IPS-20b (cell line): ENCODE results near the gene SNAP47.
A peak's percentile ranks its signal among the peaks of the same experiment; 100 is the strongest.
"Not testable (repeated sequence)": the region's sequence is repeated elsewhere in the genome, so short reads cannot be mapped to it uniquely, and the experiment has no call there.

ENCODE experiments used
- H3K27ac ChIP-seq: one replicate; pipeline ENCODE4 v1.5.1; 2013; ENCODE audit warnings: low read length
- H3K27me3 ChIP-seq: 2 replicates; pipeline ENCODE4 v1.6.1; 2013; ENCODE audit warnings: mild to moderate bottlenecking, low read length, inconsistent platforms; ENCODE audit not compliant: insufficient read depth
- H3K36me3 ChIP-seq: 2 replicates; pipeline ENCODE4 v1.6.1; 2013; ENCODE audit warnings: low read depth, mild to moderate bottlenecking, inconsistent platforms, low read length, moderate library complexity; ENCODE audit not compliant: insufficient read depth
- H3K4me1 ChIP-seq: 2 replicates; pipeline ENCODE4 v1.6.1; 2013; ENCODE audit warnings: mild to moderate bottlenecking, control low read depth, inconsistent platforms, low read length, moderate library complexity; ENCODE audit not compliant: insufficient read depth
- H3K4me3 ChIP-seq: 2 replicates; pipeline ENCODE4 v1.5.1; 2013; ENCODE audit warnings: mild to moderate bottlenecking, low read length, inconsistent platforms
- H3K9ac ChIP-seq: 2 replicates; pipeline ENCODE4 v1.6.1; 2013; ENCODE audit warnings: low read depth, mild to moderate bottlenecking, inconsistent platforms, low read length, moderate library complexity
- H3K9me3 ChIP-seq: 2 replicates; pipeline ENCODE4 v1.6.1; 2013; ENCODE audit warnings: mild to moderate bottlenecking, low read depth, low read length, inconsistent platforms; ENCODE audit not compliant: insufficient read depth

The SNAP47 gene

GRCh38 chr1:227734856-227735538 is at the start of gene SNAP47, which contains the start of gene JMJD4:
SNAP47 (plus strand) TSS chr1:227735435; CDS start chr1:227747737, 12,302 bp downstream.
JMJD4 (minus strand) TSS chr1:227735302; CDS start chr1:227735273, 29 bp downstream.
- H3K27ac ChIP-seq, result peak within 1 kb of the TSS; percentile 70
- H3K27me3 ChIP-seq, result no peaks in the 10 kb centered on the region

GRCh38 chr1:227685807-227686206 is 49.4 kb upstream of the SNAP47 start:
- H3K27me3 ChIP-seq, result no peaks in the 10 kb centered on the region
- H3K36me3 ChIP-seq, result no peaks in the 10 kb centered on the region
- H3K4me1 ChIP-seq, result no peaks in the 10 kb centered on the region
- H3K27ac ChIP-seq, result no peak overlapping the region
- no peak overlapping the region for H3K4me3 ChIP-seq
- H3K9me3 ChIP-seq, result peaks cover 62% of the 10 kb centered on the region
- no peak overlapping the region for H3K9ac ChIP-seq

More at GRCh38 chr1:227734856-227735538, at the start of gene SNAP47, which contains the start of gene JMJD4:
- peaks cover 28% of the 10 kb centered on the region for H3K36me3 ChIP-seq
- H3K4me3 ChIP-seq, result peak within 1 kb of the TSS; percentile 87
- H3K9ac ChIP-seq, result peak within 1 kb of the TSS; percentile 83; the same call in 1 of the 2 replicates
- H3K4me1 ChIP-seq, result peaks cover 3% of the 10 kb centered on the region
- H3K9me3 ChIP-seq, result no peaks in the 10 kb centered on the region

GRCh38 chr1:227697321-227697864 is 37.8 kb upstream of the SNAP47 start:
- Histone ChIP-seq H3K27me3 (no peaks in the 10 kb centered on the region), H3K4me1 (no peaks in the 10 kb centered on the region), H3K9me3 (peaks cover 53% of the 10 kb centered on the region), H3K36me3 (no peaks in the 10 kb centered on the region), H3K4me3 (no peak overlapping the region), H3K27ac (no peak overlapping the region), H3K9ac (no peak overlapping the region)

- H3K4me1 ChIP-seq, H3K9ac ChIP-seq, H3K4me3 ChIP-seq, H3K27ac ChIP-seq, H3K36me3 ChIP-seq, H3K27me3 ChIP-seq: not testable (repeated sequence)
- peaks cover 33% of the 10 kb centered on the region for H3K9me3 ChIP-seq
Measured at GRCh38 chr1:227701631-227702030, 33.6 kb upstream of the SNAP47 start.

GRCh38 chr1:227707846-227708245 is 27.4 kb upstream of the SNAP47 start:
- H3K4me3 ChIP-seq, result no peak overlapping the region
- H3K9ac ChIP-seq, result no peak overlapping the region
- no peaks in the 10 kb centered on the region for H3K4me1 ChIP-seq
- peaks cover 47% of the 10 kb centered on the region for H3K9me3 ChIP-seq
- H3K36me3 ChIP-seq, result no peaks in the 10 kb centered on the region
- no peaks in the 10 kb centered on the region for H3K27me3 ChIP-seq
- H3K27ac ChIP-seq, result no peak overlapping the region

- Histone ChIP-seq H3K27ac (no peak overlapping the region), H3K9ac (no peak overlapping the region), H3K4me3 (no peak overlapping the region), H3K36me3 (no peaks in the 10 kb centered on the region), H3K27me3 (no peaks in the 10 kb centered on the region), H3K4me1 (no peaks in the 10 kb centered on the region), H3K9me3 (peaks cover 59% of the 10 kb centered on the region)
Measured at GRCh38 chr1:227709451-227709850, 25.8 kb upstream of the SNAP47 start.

DNA sequence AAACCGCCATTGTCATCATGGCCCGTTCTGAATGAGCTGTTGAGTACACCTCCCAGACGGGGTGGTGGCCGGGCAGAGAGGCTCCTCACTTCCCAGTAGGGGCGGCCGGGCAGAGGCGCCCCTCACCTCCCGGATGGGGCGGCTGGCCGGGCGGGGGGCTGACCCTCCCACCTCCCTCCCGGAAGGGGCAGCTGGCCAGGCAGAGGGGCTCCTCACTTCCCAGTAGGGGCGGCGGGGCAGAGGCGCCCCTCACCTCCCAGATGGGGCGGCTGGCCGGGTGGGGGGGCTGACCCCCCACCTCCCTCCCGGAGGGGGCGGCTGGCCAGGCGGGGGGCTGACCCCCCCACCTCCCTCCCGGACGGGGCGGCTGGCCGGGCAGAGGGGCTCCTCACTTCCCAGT is 24.8 kb upstream of the SNAP47 start:
- not testable (repeated sequence) for H3K4me3 ChIP-seq, H3K9ac ChIP-seq, H3K36me3 ChIP-seq, H3K27me3 ChIP-seq, H3K4me1 ChIP-seq, H3K27ac ChIP-seq
- H3K9me3 ChIP-seq, result peaks cover 65% of the 10 kb centered on the region

DNA sequence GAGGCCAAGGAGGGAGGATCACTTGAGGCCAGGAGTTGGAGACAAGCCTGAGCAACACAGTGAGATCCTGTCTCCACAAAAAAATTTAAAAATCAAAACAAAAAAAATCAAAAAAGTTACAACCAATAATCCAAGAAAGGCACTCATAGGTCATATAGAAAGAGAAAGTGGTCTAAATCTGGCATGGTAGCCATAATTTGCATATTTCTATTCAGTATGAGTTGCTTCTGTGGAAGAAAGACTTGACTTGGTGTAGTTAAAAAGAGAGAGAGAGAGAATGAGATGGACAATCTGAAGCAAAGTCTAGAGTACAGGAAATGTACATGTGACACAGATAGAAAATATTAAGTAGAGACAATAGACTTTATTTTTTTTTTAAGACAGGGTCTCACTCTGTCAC is 22.6 kb upstream of the SNAP47 start:
- no peaks in the 10 kb centered on the region for H3K27me3 ChIP-seq
- no peaks in the 10 kb centered on the region for H3K36me3 ChIP-seq
- H3K4me1 ChIP-seq, result no peaks in the 10 kb centered on the region
- H3K4me3 ChIP-seq, result no peak overlapping the region
- H3K9ac ChIP-seq, result no peak overlapping the region
- no peak overlapping the region for H3K27ac ChIP-seq
- H3K9me3 ChIP-seq, result peaks cover 66% of the 10 kb centered on the region

DNA sequence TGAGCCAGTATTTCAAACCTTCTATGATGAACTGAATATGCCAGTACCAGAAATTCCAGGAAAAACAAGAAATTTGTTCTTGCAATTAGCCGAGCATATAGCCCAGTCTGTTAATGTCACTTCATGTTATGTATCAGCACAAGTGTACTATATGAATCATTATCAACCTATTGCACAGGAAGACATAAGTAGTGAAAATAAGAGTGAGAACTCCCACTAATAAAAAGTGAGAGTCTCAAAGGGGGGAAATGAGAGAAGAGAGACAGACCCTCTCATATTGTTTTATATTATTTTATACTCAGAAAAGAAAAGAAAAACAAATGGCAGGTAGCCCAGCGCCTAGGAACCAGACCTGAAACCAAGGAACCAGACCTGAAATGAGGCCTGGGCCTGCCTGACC is 16.3 kb upstream of the SNAP47 start:
- H3K27me3 ChIP-seq, result no peaks in the 10 kb centered on the region
- no peak overlapping the region for H3K4me3 ChIP-seq
- no peaks in the 10 kb centered on the region for H3K4me1 ChIP-seq
- H3K9ac ChIP-seq, result no peak overlapping the region
- H3K9me3 ChIP-seq, result peaks cover 81% of the 10 kb centered on the region
- H3K36me3 ChIP-seq, result no peaks in the 10 kb centered on the region
- no peak overlapping the region for H3K27ac ChIP-seq

DNA sequence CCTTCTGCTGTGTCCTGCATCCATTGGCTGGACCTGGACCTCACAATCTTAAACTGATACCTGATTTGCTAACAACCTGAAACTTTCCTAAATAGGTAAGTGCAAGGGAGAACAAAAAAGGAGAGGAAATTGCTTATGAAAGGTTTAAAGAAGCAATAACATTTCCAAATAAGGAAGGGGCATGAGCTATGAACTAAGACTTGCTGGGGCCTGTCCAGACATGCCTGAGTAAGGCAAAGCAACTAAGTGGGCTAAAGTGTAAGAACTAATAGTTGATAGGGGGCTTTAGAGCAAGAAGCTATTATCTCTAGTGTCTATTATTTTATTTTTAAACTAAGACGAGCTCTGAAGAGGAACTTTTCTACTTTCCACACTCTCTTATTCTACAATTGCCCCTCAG is 11.8 kb upstream of the SNAP47 start:
- no peaks in the 10 kb centered on the region for H3K27me3 ChIP-seq
- no peaks in the 10 kb centered on the region for H3K4me1 ChIP-seq
- no peaks in the 10 kb centered on the region for H3K36me3 ChIP-seq
- no peak overlapping the region for H3K9ac ChIP-seq
- no peak overlapping the region for H3K4me3 ChIP-seq
- H3K9me3 ChIP-seq, result peaks cover 56% of the 10 kb centered on the region
- H3K27ac ChIP-seq, result no peak overlapping the region

DNA sequence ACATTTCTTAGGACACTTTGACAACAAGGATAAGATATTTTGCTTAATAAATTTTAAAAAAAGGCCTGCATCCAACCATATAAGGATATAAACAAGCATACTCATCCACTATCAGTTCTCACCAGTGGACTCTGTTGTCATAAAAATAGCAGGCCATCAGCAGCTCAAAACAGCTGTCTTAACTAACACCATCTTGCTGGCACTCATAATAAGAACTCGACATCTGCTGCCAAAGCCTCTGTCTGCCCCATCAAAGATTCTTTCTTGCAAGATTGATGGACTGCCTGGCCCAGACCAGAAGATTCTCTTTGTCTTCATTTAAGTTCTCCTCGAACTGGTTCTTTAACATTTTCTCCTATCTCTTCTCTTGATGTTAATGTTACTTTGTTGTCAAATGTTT is 10.2 kb upstream of the SNAP47 start:
- no peak overlapping the region for H3K9ac ChIP-seq
- H3K27me3 ChIP-seq, result no peaks in the 10 kb centered on the region
- peaks cover 42% of the 10 kb centered on the region; the same call in 1 of the 2 replicates for H3K9me3 ChIP-seq
- no peak overlapping the region for H3K27ac ChIP-seq
- H3K36me3 ChIP-seq, result no peaks in the 10 kb centered on the region
- no peak overlapping the region for H3K4me3 ChIP-seq
- H3K4me1 ChIP-seq, result peaks cover 10% of the 10 kb centered on the region

GRCh38 chr1:227726318-227726717 is 8.9 kb upstream of the SNAP47 start:
- no peak overlapping the region for H3K27ac ChIP-seq
- peaks cover 2% of the 10 kb centered on the region; the same call in 1 of the 2 replicates for H3K36me3 ChIP-seq
- no peaks in the 10 kb centered on the region for H3K27me3 ChIP-seq
- no peak overlapping the region for H3K9ac ChIP-seq
- H3K4me3 ChIP-seq, result no peak overlapping the region
- peaks cover 10% of the 10 kb centered on the region for H3K4me1 ChIP-seq
- peaks cover 29% of the 10 kb centered on the region; the same call in 1 of the 2 replicates for H3K9me3 ChIP-seq
